ENCODE data around the gene SMURF1. TPM values are rescaled to one million over a fixed set of nuclear protein-coding genes. Genes with fewer than 3 reads are reported as not detected.

SMURF1 gene
- total and polyA plus RNA-seq, 2 of the 4 experiments (the other 2 are of a cell fraction): 13.4 to 20.3 TPM

GRCh38 chr7:99039384-99039891 lies 104.5 kb downstream of the SMURF1 start:
- Histone ChIP-seq H3K4me3 (ENCODE audit: insufficient read depth, low read depth, low read length) (no peak overlapping the region), H3K9ac (ENCODE audit: low read depth, low read length) (no peak overlapping the region), H3K36me3 (ENCODE audit: control insufficient read depth, insufficient read depth, low read length) (peaks cover 71% of the 10 kb centered on the region), H2BK120ac (ENCODE audit: low read depth, low read length) (no peak overlapping the region), H3K4me1 (ENCODE audit: control insufficient read depth, insufficient read depth, low read length) (peaks cover 6% of the 10 kb centered on the region), H4K20me1 (ENCODE audit: insufficient read depth, low read length) (peaks cover 21% of the 10 kb centered on the region), H2AK9ac (replicated peaks; ENCODE audit: low read depth, low read length, poor library complexity) (no peak overlapping the region), H3K9me3 (ENCODE audit: control insufficient read depth, insufficient read depth, low read length) (no peaks in the 10 kb centered on the region), H3K27ac (ENCODE audit: insufficient read depth, low read length) (no peak overlapping the region), H3K14ac (replicated peaks; ENCODE audit: low read depth, low read length) (no peak overlapping the region), H4K5ac (ENCODE audit: low read depth, low read length) (no peak overlapping the region), H3K23ac (ENCODE audit: low read depth, low read length) (no peak overlapping the region), H3K4me2 (ENCODE audit: low read depth, low read length) (no peak overlapping the region), H3K56ac (ENCODE audit: extremely low read depth, insufficient read depth, low read length) (no peak overlapping the region), H4K8ac (ENCODE audit: low read depth in 2 of 2, low read length in 2 of 2) (no peak overlapping the region), H3K4ac (ENCODE audit: low read depth, low read length) (no peak overlapping the region), H3K79me1 (ENCODE audit: low read depth in 1 of 2, low read length in 2 of 2) (peaks cover 17 to 50% of the 10 kb centered on the region in 2 experiments), H3K18ac (ENCODE audit: low read depth, low read length) (no peak overlapping the region), H2BK20ac (ENCODE audit: low read depth, low read length) (no peak overlapping the region), H2AK5ac (ENCODE audit: low read depth, low read length) (no peak overlapping the region), H3K27me3 (ENCODE audit: control insufficient read depth, insufficient read depth, low read length) (no peaks in the 10 kb centered on the region), H2BK5ac (ENCODE audit: low read depth, low read length, poor library complexity, severe bottlenecking) (no peak overlapping the region), H2AFZ (replicated peaks; ENCODE audit: low read length, poor library complexity) (no peak overlapping the region), H2BK15ac (ENCODE audit: low read depth, low read length) (no peak overlapping the region), H4K91ac (ENCODE audit: insufficient read depth, low read depth, low read length) (no peak overlapping the region), H3K9me1 (ENCODE audit: insufficient read depth, low read length) (peaks cover 3% of the 10 kb centered on the region; the same call in 1 of the 2 replicates)
- dilution Hi-C loops (cut with HindIII; ENCODE audit: low sequenced_read_pairs, unreplicated experiment): no loop called here
- DNase-seq: no peak
- CTCF ChIA-PET: interaction anchor here (0.6 kb wide), 1 partner anchor 65 kb away, joined by 3 read pairs; no protein-coding TSS in a partner anchor
- ATAC-seq (ENCODE audit: low read depth): no peak
- in situ Hi-C loops (cut with MboI; ENCODE audit: low sequenced_read_pairs): no loop called here
- no TSS peak for BruUV-seq (replicated peaks)
- no CpG with 5 or more reads among the region's 8 CpGs for WGBS, 2 experiments (ENCODE audit: extremely low coverage in 2 of 2, insufficient read length in 1 of 2)
- intact Hi-C loops (cut with micrococcal nuclease): no loop called here
- POLR2A ChIA-PET (ENCODE audit: unreplicated experiment): interaction anchor here (0.6 kb wide), 1 partner anchor 13 kb away, joined by 4 read pairs; no protein-coding TSS in a partner anchor
- TF ChIP-seq MAFK (IDR thresholded peaks at IDR 0.05; ENCODE audit: low read depth, low read length) (no peak), CEBPB (IDR thresholded peaks at IDR 0.05; ENCODE audit: low read depth, low read length) (no peak), SMC3 (IDR thresholded peaks at IDR 0.05; ENCODE audit: low read depth, low read length) (no peak), NFE2L2 (IDR thresholded peaks at IDR 0.05; ENCODE audit: low read depth, low read length) (no peak), ELK1 (IDR thresholded peaks at IDR 0.05; ENCODE audit: borderline replicate concordance, low read depth, low read length) (no peak), RAD21 (IDR thresholded peaks at IDR 0.05; ENCODE audit: low read length) (no peak), RCOR1 (IDR thresholded peaks at IDR 0.05; ENCODE audit: insufficient replicate concordance, low read length) (no peak)
